Esophagus (tissue), 2 donors: ENCODE measurements around the gene KIZ. TPM values are rescaled to one million over a fixed set of nuclear protein-coding genes. Genes with fewer than 3 reads are reported as not detected.
"Not testable (repeated sequence)": the region's sequence is repeated elsewhere in the genome, so short reads cannot be mapped to it uniquely, and the experiment has no call there.

Experiments used
- H3K27ac ChIP-seq, 2 donors: one replicate each; pipeline ENCODE4 v1.5.1; 2013; ENCODE audit warnings: low read depth in 2 of 2, mild to moderate bottlenecking in 2 of 2, inconsistent platforms in 1 of 2, low read length in 1 of 2, moderate library complexity in 1 of 2
- H3K27me3 ChIP-seq, 2 donors: one replicate each; pipeline ENCODE4 v1.6.1; 2013; ENCODE audit warnings: low read length in 2 of 2, control low read depth in 1 of 2, mild to moderate bottlenecking in 1 of 2; ENCODE audit not compliant: insufficient read depth in 2 of 2, control insufficient read depth in 1 of 2
- H3K36me3 ChIP-seq, 2 donors: one replicate each; pipeline ENCODE4 v1.6.1; 2013; ENCODE audit warnings: low read length in 1 of 2; ENCODE audit not compliant: control insufficient read depth in 2 of 2, insufficient read depth in 2 of 2
- H3K4me1 ChIP-seq, 2 donors: one replicate each; pipeline ENCODE4 v1.6.1; 2013; ENCODE audit warnings: low read length in 1 of 2; ENCODE audit not compliant: control insufficient read depth in 2 of 2, insufficient read depth in 2 of 2
- H3K4me3 ChIP-seq, 2 donors: one replicate each; pipeline ENCODE4 v1.5.1; 2013; ENCODE audit warnings: low read length in 2 of 2, mild to moderate bottlenecking in 2 of 2, low read depth in 1 of 2, moderate library complexity in 1 of 2
- H3K9me3 ChIP-seq, 2 donors: one replicate each; pipeline ENCODE4 v1.6.1; 2013; ENCODE audit warnings: mild to moderate bottlenecking in 2 of 2, low read depth in 1 of 2, low read length in 1 of 2, moderate library complexity in 1 of 2; ENCODE audit not compliant: control insufficient read depth in 2 of 2, insufficient read depth in 1 of 2
- WGBS, 2 donors: extraction: QIAGEN DNeasy Blood & Tissue Kit; methylation state at CpG; one replicate each; pipeline ENCODE4 v1.1.7; 2013; 5-methylcytosine and 5-hydroxymethylcytosine counted together
- polyA plus RNA-seq, 2 donors: library from polyadenylated mRNA; stranded (reverse); fragments of 200-250 nt; gene quantifications; one replicate each; pipeline ENCODE4 v1.2.3, GENCODE V29; 2013
- donor health status: healthy with polysubstance abuse.
- donor health status: Bipolar disorder and iron deficiency.

Gene KIZ
- polyA plus RNA-seq, 2 donors, result 4.0 to 5.7 TPM

DNA sequence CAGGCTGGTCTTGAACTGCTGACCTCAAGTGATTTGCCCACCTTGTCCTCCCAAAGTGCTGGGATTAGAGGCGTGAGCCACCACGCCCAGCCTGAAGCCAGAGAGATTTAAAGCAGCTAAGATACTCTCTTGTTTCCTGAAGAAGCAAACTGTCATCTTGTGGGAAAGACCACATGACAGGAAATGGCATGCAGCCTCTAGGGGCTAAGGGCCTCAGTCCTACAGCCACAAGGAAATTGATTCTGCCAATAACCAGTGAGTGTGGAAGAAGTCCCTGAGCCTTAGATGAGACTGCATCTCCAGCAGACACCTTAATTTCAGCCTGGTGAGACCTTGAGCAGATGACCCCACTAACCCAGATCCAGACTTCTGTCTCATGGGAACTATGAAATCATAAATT, 40.9 kb downstream of the KIZ start:
- Histone ChIP-seq H3K27ac (no peak overlapping the region), H3K4me1 (no peaks in the 10 kb centered on the region), H3K4me3 (no peak overlapping the region), H3K9me3 (no peaks in the 10 kb centered on the region), H3K36me3 (peaks cover 0 to 2% of the 10 kb centered on the region in 2 donors), H3K27me3 (no peaks in the 10 kb centered on the region)
- WGBS, 2 donors, result 68 to 82% methylated on average over 2 of the region's 2 CpGs

DNA sequence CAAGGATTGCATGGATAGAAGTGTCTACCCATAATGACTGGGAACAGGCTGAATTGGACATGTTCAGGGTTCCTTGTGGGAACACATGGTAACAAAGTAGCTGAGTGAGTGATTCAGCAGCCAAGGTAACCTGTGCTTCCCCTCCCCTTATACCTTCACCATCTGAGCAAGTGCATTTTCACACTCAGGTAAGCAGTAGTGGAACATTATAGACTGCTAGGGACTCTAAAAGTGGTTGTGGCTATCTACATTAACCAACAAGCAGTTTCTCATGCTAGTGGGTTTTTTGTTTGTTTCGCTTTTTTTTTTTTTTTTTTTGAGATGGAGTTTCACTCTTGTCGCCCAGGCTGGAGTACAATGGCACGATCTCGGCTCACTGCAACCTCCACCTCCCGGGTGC, 41.4 kb downstream of the KIZ start:
- Histone ChIP-seq H3K27ac (no peak overlapping the region), H3K27me3 (no peaks in the 10 kb centered on the region), H3K4me1 (no peaks in the 10 kb centered on the region), H3K36me3 (peaks cover 0 to 2% of the 10 kb centered on the region in 2 donors), H3K9me3 (no peaks in the 10 kb centered on the region), H3K4me3 (no peak overlapping the region)
- WGBS, 2 donors, result 75 to 91% methylated on average over 4 to 5 of the region's 5 CpGs

DNA sequence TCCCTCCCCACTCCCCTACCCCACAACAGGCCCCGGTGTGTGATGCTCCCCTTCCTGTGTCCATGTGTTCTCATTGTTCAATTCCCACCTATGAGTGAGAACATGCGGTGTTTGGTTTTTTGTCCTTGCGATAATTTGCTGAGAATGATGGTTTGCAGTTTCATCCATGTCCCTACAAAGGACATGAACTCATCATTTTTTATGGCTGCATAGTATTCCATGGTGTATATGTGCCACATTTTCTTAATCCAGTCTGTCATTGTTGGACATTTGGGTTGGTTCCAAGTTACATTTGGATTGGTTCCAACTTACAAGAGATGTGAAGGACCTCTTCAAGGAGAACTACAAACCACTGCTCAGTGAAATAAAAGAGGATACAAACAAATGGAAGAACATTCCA, 42.2 kb downstream of the KIZ start:
- WGBS, 2 donors, result 98 to 99% methylated on average over 3 of the region's 3 CpGs
- not testable (repeated sequence) for H3K27ac ChIP-seq, H3K4me1 ChIP-seq, H3K4me3 ChIP-seq, H3K36me3 ChIP-seq, H3K9me3 ChIP-seq, H3K27me3 ChIP-seq

DNA sequence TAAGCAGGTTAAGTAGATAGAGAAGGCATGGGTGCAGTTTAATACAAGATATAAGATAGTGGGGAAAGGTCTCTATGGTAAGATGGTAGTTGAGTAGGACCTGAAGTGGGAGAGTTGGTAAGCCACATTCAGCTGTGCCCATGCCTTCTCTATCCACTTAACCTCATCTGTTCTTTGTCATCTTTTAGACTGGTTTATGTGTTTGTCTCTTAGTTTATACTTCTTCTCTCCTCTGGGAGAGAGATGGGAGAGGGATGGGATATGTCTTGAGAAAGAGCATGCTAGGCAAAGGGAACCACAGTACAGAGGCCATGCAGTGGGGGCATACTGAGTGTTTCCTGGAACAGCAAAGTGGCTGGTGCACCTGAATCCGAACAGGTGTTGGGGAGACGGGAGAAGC, 46.7 kb downstream of the KIZ start:
- no peaks in the 10 kb centered on the region for H3K9me3 ChIP-seq
- no peaks in the 10 kb centered on the region for H3K36me3 ChIP-seq
- no peak overlapping the region for H3K27ac ChIP-seq
- H3K27me3 ChIP-seq, result no peaks in the 10 kb centered on the region
- no peak overlapping the region for H3K4me3 ChIP-seq
- WGBS, 2 donors, result 96 to 100% methylated on average over 2 of the region's 2 CpGs
- no peaks in the 10 kb centered on the region for H3K4me1 ChIP-seq

DNA sequence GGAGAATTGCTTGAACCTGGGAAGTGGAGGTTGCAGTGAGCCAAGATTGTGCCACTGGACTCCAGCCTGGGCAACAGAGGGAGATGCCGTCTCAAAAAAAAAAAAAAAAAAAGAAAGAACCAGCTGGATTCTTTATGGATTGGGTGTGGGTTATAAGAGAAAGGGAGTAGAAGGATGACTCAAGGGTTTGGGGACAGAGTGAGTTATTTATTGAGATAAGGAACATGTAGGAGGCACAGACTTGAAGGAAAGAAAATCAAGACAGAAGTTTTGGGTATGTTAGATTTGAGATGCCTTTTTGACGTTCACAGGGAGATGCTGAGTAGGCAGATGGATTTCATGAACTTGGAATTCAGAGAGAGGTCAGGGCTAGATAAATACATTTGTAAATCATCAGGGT, 47.6 kb downstream of the KIZ start:
- Histone ChIP-seq H3K36me3 (no peaks in the 10 kb centered on the region), H3K27me3 (no peaks in the 10 kb centered on the region), H3K27ac (no peak overlapping the region), H3K4me3 (no peak overlapping the region), H3K9me3 (no peaks in the 10 kb centered on the region), H3K4me1 (no peaks in the 10 kb centered on the region)
- 76 to 87% methylated on average over 2 of the region's 2 CpGs for WGBS, 2 donors

DNA sequence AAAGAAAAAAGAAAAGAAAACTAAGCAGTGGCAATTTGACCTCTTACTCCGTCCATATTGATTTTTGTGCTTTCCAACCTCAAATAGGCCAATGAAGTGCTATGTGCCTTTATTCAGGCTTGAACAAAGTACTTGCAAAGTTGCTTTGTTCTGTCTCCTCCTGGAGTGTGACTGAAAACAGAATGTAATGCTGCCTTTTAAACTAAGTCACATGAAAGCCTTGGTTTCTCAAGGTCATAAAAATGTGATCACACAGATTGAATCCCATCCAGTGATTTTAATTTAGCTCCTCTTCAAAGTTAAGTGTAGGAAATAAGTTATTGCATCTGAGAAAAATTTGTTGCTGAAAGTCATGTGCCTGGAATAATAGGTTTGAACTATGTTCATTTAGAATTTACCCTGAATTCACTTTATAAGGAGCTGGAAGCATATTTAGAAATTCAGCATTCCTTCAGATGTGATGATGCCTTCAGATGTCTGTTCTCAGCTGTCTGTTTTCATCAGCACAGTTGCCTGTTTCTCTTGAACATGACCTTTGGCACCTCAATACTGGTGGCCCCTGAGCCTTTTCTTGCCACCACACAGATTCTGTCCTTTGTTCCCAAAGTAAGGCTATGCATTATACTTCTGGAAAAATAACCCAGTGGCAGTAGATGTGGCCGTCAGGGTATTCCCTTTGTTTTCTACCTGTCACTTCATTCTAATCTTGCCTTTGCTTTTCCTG, 48.8 kb downstream of the KIZ start:
- 85% methylated on average over 2 of the region's 2 CpGs for WGBS, 2 donors
- Histone ChIP-seq H3K27me3 (no peaks in the 10 kb centered on the region), H3K36me3 (no peaks in the 10 kb centered on the region), H3K9me3 (no peaks in the 10 kb centered on the region), H3K27ac (no peak overlapping the region), H3K4me1 (no peaks in the 10 kb centered on the region), H3K4me3 (no peak overlapping the region)

DNA sequence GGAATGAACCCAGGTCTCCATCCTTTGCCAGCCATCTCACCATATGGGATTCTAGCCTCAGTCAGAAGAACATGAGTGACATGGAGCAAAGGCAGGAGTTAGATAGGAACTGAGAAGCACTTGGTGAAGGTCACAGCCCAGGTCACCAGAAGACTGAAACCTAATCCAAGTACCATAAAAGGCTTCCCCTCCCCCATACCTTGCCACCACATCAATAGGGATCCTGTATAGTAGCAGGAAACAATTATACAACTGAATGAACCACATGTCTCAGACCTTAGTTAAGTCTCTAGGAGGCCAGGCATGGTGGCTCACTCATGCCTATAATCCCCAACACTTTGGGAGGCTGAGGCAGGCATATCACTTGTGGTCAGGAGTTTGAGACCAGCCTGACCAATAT, 49.6 kb downstream of the KIZ start:
- Histone ChIP-seq H3K9me3 (no peaks in the 10 kb centered on the region), H3K27ac (no peak overlapping the region), H3K27me3 (no peaks in the 10 kb centered on the region), H3K36me3 (no peaks in the 10 kb centered on the region), H3K4me1 (no peaks in the 10 kb centered on the region), H3K4me3 (no peak overlapping the region)

DNA sequence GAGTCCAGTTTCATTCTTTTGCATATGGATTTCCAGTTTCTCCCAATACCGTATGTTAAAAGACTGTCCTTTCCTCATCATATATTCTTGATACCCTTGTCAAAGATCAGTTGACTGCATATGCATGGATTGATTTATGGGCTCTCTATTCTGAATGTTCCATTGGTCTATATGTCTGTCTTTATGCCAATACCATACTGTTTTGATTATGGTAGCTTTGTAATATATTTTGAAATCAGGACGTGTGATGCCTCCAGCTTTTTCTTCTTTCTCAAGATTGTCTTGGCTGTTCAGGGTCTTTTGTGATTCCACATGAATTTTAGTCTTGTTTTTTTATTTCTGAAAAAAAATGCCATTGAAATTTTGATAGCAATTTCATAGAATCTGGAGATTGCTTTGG, 51.9 kb downstream of the KIZ start:
- Histone ChIP-seq H3K27ac (no peak overlapping the region), H3K9me3 (no peaks in the 10 kb centered on the region), H3K4me1 (no peaks in the 10 kb centered on the region), H3K36me3 (no peaks in the 10 kb centered on the region), H3K27me3 (no peaks in the 10 kb centered on the region), H3K4me3 (no peak overlapping the region)
- WGBS, 2 donors, result 91 to 95% methylated on average over 2 of the region's 2 CpGs

DNA sequence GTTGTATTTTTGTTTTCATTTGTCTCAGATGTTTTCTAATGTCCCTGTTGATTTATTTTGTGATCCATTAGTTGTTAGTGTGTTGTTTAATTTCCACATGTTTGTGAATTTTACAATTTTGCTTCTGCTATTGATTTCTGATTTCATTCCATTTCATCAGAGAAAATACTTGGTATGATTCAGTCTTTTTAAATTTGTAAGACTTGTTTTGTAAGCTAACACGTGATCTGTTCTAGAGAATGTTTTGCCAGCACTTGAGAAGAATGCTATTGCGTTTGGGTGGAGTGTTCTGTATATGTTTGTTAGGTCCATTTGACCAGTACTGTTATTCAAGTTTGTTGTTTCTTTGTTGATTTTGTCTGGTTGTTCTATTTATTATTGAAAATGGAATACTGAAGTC, 53.9 kb downstream of the KIZ start:
- H3K36me3 ChIP-seq, result no peaks in the 10 kb centered on the region
- H3K27me3 ChIP-seq, result no peaks in the 10 kb centered on the region
- H3K9me3 ChIP-seq, result no peaks in the 10 kb centered on the region
- no peak overlapping the region for H3K4me3 ChIP-seq
- no peaks in the 10 kb centered on the region for H3K4me1 ChIP-seq
- WGBS, 2 donors, result 69 to 70% methylated on average over 2 of the region's 2 CpGs
- H3K27ac ChIP-seq, result no peak overlapping the region

DNA sequence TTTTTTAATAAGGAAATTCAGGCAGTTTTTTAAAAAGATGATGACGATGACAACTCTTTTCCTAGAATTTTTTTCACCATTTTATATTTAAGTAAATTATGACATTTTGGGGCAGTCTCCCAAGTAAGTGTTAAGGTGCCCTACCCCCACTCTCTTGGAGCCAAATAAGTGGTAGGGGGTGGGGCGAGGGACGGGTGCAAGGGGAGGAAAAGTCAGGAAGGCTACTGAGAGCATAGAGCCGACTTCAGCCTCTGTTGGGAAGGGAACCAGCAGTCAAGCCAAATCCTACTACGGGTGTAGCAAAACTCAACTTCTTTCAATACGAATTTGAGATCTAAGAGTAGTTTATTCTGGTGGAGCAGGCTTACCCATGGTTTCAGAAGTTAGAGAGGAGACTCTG, 54.4 kb downstream of the KIZ start:
- Histone ChIP-seq H3K9me3 (no peaks in the 10 kb centered on the region), H3K36me3 (no peaks in the 10 kb centered on the region), H3K4me1 (no peaks in the 10 kb centered on the region), H3K27me3 (no peaks in the 10 kb centered on the region), H3K4me3 (no peak overlapping the region), H3K27ac (no peak overlapping the region)
- 78 to 80% methylated on average over 6 of the region's 6 CpGs for WGBS, 2 donors
